HepG2 (cell line): Measurements from ENCODE around the gene SLC16A1. TPM values are rescaled to one million over a fixed set of nuclear protein-coding genes. Genes with fewer than 3 reads are reported as not detected.

ENCODE experiments used
- ATAC-seq: fragments of 200-7000 bp; cut with Tn5 transposase; 3 replicates; pipeline ENCODE4 v1.9.1; 2020; ENCODE audit warnings: mild to moderate bottlenecking, moderate library complexity
- BruUV-seq: library from RNA; stranded (reverse); fragments of 400-500 nt; replicated peaks from 2 replicates; lab custom pipeline; 2021; lab: Mats Ljungman, UMichigan
- CTCF ChIA-PET: fragments of 300-600 bp; formaldehyde crosslinking; extraction: SDS; loops from one replicate; lab custom pipeline; 2021; ENCODE audit warnings: low total read pairs, inconsistent platforms, low intra/inter-chr PET ratio; lab: Yijun Ruan, JAX
- POLR2A ChIA-PET: fragments of 350-600 bp; sonication (Branson Sonifier 250); formaldehyde crosslinking; loops from one replicate; lab custom pipeline; 2020; ENCODE audit warnings: antibody characterized with exemption, inconsistent platforms; lab: Yijun Ruan, JAX
- DNase-seq: peaks from one replicate; pipeline ENCODE4 v3.0.0-alpha.2; 2015; ENCODE audit warnings: low spot score
- FAIRE-seq: peaks from 3 replicates; lab custom pipeline; 2011; peaks lifted over from hg19 to GRCh38; lab: Jason Lieb, UNC
- H2AFZ ChIP-seq: one replicate; pipeline ENCODE4 v1.6.1; 2011; ENCODE audit warnings: low read length, inconsistent platforms
- H3K27ac ChIP-seq: fragments of 300-600 bp; 3 replicates; pipeline ENCODE4 v1.8.0; 2011; ENCODE audit warnings: mixed run types, mild to moderate bottlenecking, mixed read lengths, low read length, inconsistent platforms; ENCODE audit not compliant: insufficient read depth; ENCODE audit errors: extremely low read length
- H3K27me3 ChIP-seq, 2 experiments: fragments of 200-600 bp in 1 of 2; 2 replicates in 1 of 2; 3 replicates in 1 of 2; pipeline versions ENCODE4 v1.6.0 to v1.8.0; 2011; ENCODE audit warnings: low read length in 2 of 2, mild to moderate bottlenecking in 2 of 2, moderate library complexity in 2 of 2, inconsistent platforms in 1 of 2; ENCODE audit not compliant: insufficient read depth in 2 of 2, control insufficient read depth in 1 of 2
- H3K36me3 ChIP-seq, 2 experiments: fragments of 200-600 bp in 1 of 2; replicated peaks in 1 of 2; 2 replicates in 1 of 2; 3 replicates in 1 of 2; pipeline versions ENCODE4 v1.5.1 to v1.8.0; 2011; ENCODE audit warnings: low read length in 2 of 2, inconsistent platforms in 1 of 2; ENCODE audit not compliant: insufficient read depth in 2 of 2, control insufficient read depth in 1 of 2
- H3K4me1 ChIP-seq: 2 replicates; pipeline ENCODE4 v1.5.1; 2012; ENCODE audit warnings: low read length, inconsistent platforms; ENCODE audit not compliant: insufficient read depth
- H3K4me2 ChIP-seq: 2 replicates; pipeline ENCODE4 v1.6.0; 2011; ENCODE audit warnings: low read depth, low read length, inconsistent platforms
- H3K4me3 ChIP-seq, 3 experiments: fragments of 200-600 bp in 1 of 3; sonication (generic), shearing (Covaris generic) in 1 of 3; replicated peaks in 1 of 3; 2 replicates each; pipeline ENCODE4 v1.5.1; 2011 to 2016; ENCODE audit warnings: low read length in 3 of 3, inconsistent platforms in 2 of 3, low read depth in 2 of 3, mild to moderate bottlenecking in 2 of 3, control low read depth in 1 of 3, mixed read lengths in 1 of 3; ENCODE audit not compliant: insufficient read depth in 1 of 3
- H3K79me2 ChIP-seq: one replicate; pipeline ENCODE4 v1.6.1; 2011; ENCODE audit warnings: low read length, inconsistent platforms; ENCODE audit not compliant: insufficient read depth
- H3K9ac ChIP-seq: 2 replicates; pipeline ENCODE4 v1.6.0; 2011; ENCODE audit warnings: mild to moderate bottlenecking, low read depth, low read length, inconsistent platforms; ENCODE audit not compliant: insufficient read depth
- H3K9me3 ChIP-seq: 2 replicates; pipeline ENCODE4 v1.5.1; 2012; ENCODE audit warnings: mild to moderate bottlenecking, low read length
- H4K20me1 ChIP-seq: 2 replicates; pipeline ENCODE4 v1.6.0; 2011; ENCODE audit warnings: inconsistent platforms, mild to moderate bottlenecking, low read length, moderate library complexity; ENCODE audit not compliant: insufficient read depth
- CENPT ChIP-seq: sonication (generic); formaldehyde crosslinking; IDR thresholded peaks from 2 replicates; pipeline ENCODE4 v1.8.0; 2022; ENCODE audit warnings: low read depth, mild to moderate bottlenecking, moderate library complexity, missing genetic modification reagents
- GTF3A ChIP-seq: sonication (generic); formaldehyde crosslinking; conservative IDR thresholded peaks from 2 replicates; pipeline ENCODE4 v1.4.0; 2020; ENCODE audit warnings: mild to moderate bottlenecking, missing genetic modification reagents
- GZF1 ChIP-seq: sonication (generic); formaldehyde crosslinking; IDR thresholded peaks from 2 replicates; pipeline ENCODE4 v1.5.1; 2020; ENCODE audit warnings: mild to moderate bottlenecking, missing genetic modification reagents
- IKZF4 ChIP-seq: sonication (generic); formaldehyde crosslinking; IDR thresholded peaks from 2 replicates; pipeline ENCODE4 v1.5.1; 2020; ENCODE audit warnings: borderline replicate concordance, mild to moderate bottlenecking, low read depth, missing genetic modification reagents; ENCODE audit errors: not compliant biosample characterization
- LRRFIP1 ChIP-seq: sonication (generic); formaldehyde crosslinking; conservative IDR thresholded peaks from 2 replicates; pipeline ENCODE4 v1.4.0; 2020; ENCODE audit warnings: missing genetic modification reagents
- NCOR1 ChIP-seq: fragments of 200-600 bp; sonication (generic); IDR thresholded peaks from 2 replicates; pipeline ENCODE4 v1.7.0; 2017; ENCODE audit warnings: antibody characterized with exemption, low read length, borderline replicate concordance
- ONECUT2 ChIP-seq: sonication (generic); formaldehyde crosslinking; IDR thresholded peaks from 2 replicates; pipeline ENCODE4 v1.4.0; 2020; ENCODE audit warnings: missing genetic modification reagents
- POLR2G ChIP-seq: fragments of 200-400 bp; formaldehyde crosslinking; IDR thresholded peaks from 2 replicates; pipeline ENCODE4 v1.6.1; 2018; ENCODE audit warnings: mild to moderate bottlenecking, low read depth, low read length, moderate library complexity
- U2AF1 ChIP-seq: fragments of 200-400 bp; formaldehyde crosslinking; optimal IDR thresholded peaks from 2 replicates; pipeline ENCODE3; 2017; ENCODE audit warnings: mild to moderate bottlenecking, low read depth, low read length
- ZBTB7B ChIP-seq: sonication (generic); formaldehyde crosslinking; IDR thresholded peaks from 2 replicates; pipeline ENCODE4 v1.4.0; 2020; ENCODE audit warnings: missing genetic modification reagents
- ZFAT ChIP-seq: sonication (generic); formaldehyde crosslinking; conservative IDR thresholded peaks from 2 replicates; pipeline ENCODE4 v1.8.1; 2023; ENCODE audit warnings: missing genetic modification reagents, inconsistent platforms
- ZNF264 ChIP-seq: sonication (generic); formaldehyde crosslinking; IDR thresholded peaks from 2 replicates; pipeline ENCODE4 v1.4.0; 2020; ENCODE audit warnings: missing genetic modification reagents
- ZNF567 ChIP-seq: sonication (generic); formaldehyde crosslinking; IDR thresholded peaks from 2 replicates; pipeline ENCODE4 v1.8.1; 2023; ENCODE audit warnings: mild to moderate bottlenecking, missing genetic modification reagents, borderline replicate concordance
- WGBS: methylation state at CpG from one replicate; pipeline ENCODE4 v1.1.6; 2017; ENCODE audit warnings: low lambda C conversion rate; 5-methylcytosine and 5-hydroxymethylcytosine counted together
- in situ Hi-C: cut with HindIII; loops from 2 replicates; pipeline ENCODE4 v1.10.0; 2017; ENCODE audit warnings: low pct_unique_long_range_greater_than_20kb; ENCODE audit not compliant: extremely low pct_ligation_motif_present
- intact Hi-C: fragments of 100-400 bp; cut with micrococcal nuclease; formaldehyde crosslinking; loops from one replicate; pipeline ENCODE4 v1.10.0; 2022; ENCODE audit not compliant: unreplicated experiment
- polyA plus RNA-seq, 8 experiments: library from polyadenylated mRNA; depleted of rRNA in 3 of 8; stranded (reverse) in 7 of 8; unstranded in 1 of 8; fragments of >200 nt; fragmentation: Illumina TruSeq in 4 of 8; extraction: Trizol in 4 of 8; gene quantifications; 2 replicates each; pipeline versions ENCODE4 v1.2.1 to v1.2.3, GENCODE V29; 2011 to 2016; ENCODE audit warnings: low read depth in 4 of 8, missing spikeins in 1 of 8, mixed read lengths in 1 of 8; ENCODE audit not compliant: insufficient read depth in 1 of 8
- total RNA-seq, 5 experiments: library from RNA; depleted of rRNA; stranded (reverse); fragments of >200 nt; fragmentation: Illumina TruSeq; extraction: Trizol; gene quantifications; 2 replicates each; pipeline ENCODE4 v1.2.3, GENCODE V29; 2016; ENCODE audit warnings: low read depth in 1 of 5
- TF ChIP-seq, protein P1 (sequence below): IDR thresholded peaks from 2 replicates; pipeline ENCODE4 v1.6.1; 2016; ENCODE audit warnings: mild to moderate bottlenecking, missing biosample characterization, missing genetic modification reagents
- TF ChIP-seq, protein P2 (sequence below): sonication (generic); formaldehyde crosslinking; IDR thresholded peaks from 2 replicates; pipeline ENCODE4 v1.8.0; 2022; ENCODE audit warnings: mild to moderate bottlenecking, missing genetic modification reagents

Gene SLC16A1
- total and polyA plus RNA-seq, 2 of the 13 experiments (the other 11 are each of a cell fraction or from before 2014, with no cell fraction given): 106 to 142 TPM

GRCh38 chr1:112988367-112988766, 32.4 kb upstream of the SLC16A1 start (continued):
- no peak for TF ChIP-seq LRRFIP1 (CRISPR knock-in tag)
- no peak for TF ChIP-seq U2AF1
- no peak for TF ChIP-seq GZF1 (CRISPR knock-in tag)
- no peak for TF ChIP-seq ZNF264 (CRISPR knock-in tag)

GRCh38 chr1:112985123-112985522, 29.1 kb upstream of the SLC16A1 start:
- H3K27ac ChIP-seq: no peak overlapping the region
- no peaks in the 10 kb centered on the region for H3K27me3 ChIP-seq
- H3K79me2 ChIP-seq: no peaks in the 10 kb centered on the region
- 95% methylated on average over 2 of the region's 2 CpGs for WGBS
- H3K9ac ChIP-seq: no peak overlapping the region
- ChIA-PET CTCF (no interaction called here), POLR2A (no interaction called here)
- intact Hi-C loops: no loop called here
- no peak for ATAC-seq
- H4K20me1 ChIP-seq: no peaks in the 10 kb centered on the region
- H3K9me3 ChIP-seq: no peaks in the 10 kb centered on the region
- in situ Hi-C loops: no loop called here
- no peak for FAIRE-seq
- no peak for TF ChIP-seq ZNF567 (CRISPR knock-in tag)
- no peak for TF ChIP-seq NCOR1
- TF ChIP-seq ONECUT2: no peak
- TF ChIP-seq ZFAT (CRISPR knock-in tag): no peak
- TF ChIP-seq, protein P1, sequence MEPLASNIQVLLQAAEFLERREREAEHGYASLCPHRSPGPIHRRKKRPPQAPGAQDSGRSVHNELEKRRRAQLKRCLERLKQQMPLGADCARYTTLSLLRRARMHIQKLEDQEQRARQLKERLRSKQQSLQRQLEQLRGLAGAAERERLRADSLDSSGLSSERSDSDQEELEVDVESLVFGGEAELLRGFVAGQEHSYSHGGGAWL (CRISPR knock-in tag): no peak
- TF ChIP-seq GTF3A: no peak
- TF ChIP-seq ZBTB7B (CRISPR knock-in tag): no peak
- no peak for TF ChIP-seq POLR2G
- TF ChIP-seq CENPT (CRISPR knock-in tag): no peak
- TF ChIP-seq IKZF4 (CRISPR knock-in tag): no peak
- TF ChIP-seq, protein P2, sequence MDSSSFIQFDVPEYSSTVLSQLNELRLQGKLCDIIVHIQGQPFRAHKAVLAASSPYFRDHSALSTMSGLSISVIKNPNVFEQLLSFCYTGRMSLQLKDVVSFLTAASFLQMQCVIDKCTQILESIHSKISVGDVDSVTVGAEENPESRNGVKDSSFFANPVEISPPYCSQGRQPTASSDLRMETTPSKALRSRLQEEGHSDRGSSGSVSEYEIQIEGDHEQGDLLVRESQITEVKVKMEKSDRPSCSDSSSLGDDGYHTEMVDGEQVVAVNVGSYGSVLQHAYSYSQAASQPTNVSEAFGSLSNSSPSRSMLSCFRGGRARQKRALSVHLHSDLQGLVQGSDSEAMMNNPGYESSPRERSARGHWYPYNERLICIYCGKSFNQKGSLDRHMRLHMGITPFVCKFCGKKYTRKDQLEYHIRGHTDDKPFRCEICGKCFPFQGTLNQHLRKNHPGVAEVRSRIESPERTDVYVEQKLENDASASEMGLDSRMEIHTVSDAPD: no peak
- TF ChIP-seq ZNF264 (CRISPR knock-in tag): no peak
- no peak overlapping the region for H2AFZ ChIP-seq
- no TSS peak for BruUV-seq
- peaks cover 2 to 3% of the 10 kb centered on the region in 2 experiments; a peak in 1 of 5 replicates for H3K36me3 ChIP-seq
- no peak for DNase-seq
- H3K4me1 ChIP-seq: no peaks in the 10 kb centered on the region
- no peak overlapping the region for H3K4me3 ChIP-seq
- H3K4me2 ChIP-seq: no peak overlapping the region
